Muscle of leg (tissue), 11 donors: ENCODE measurements around the gene FBXO40. TPM values are rescaled to one million over a fixed set of nuclear protein-coding genes. Genes with fewer than 3 reads are reported as not detected.

Experiments
- DNase-seq: peaks from one replicate; pipeline ENCODE4 v3.0.0; 2013
- H3K27ac ChIP-seq: one replicate; pipeline ENCODE4 v1.5.1; 2013; ENCODE audit warnings: mild to moderate bottlenecking, low read length, control low read depth
- H3K27me3 ChIP-seq: one replicate; pipeline ENCODE4 v1.6.1; 2013; ENCODE audit warnings: low read length; ENCODE audit not compliant: control insufficient read depth, insufficient read depth
- H3K36me3 ChIP-seq: one replicate; pipeline ENCODE4 v1.6.1; 2013; ENCODE audit warnings: low read length; ENCODE audit not compliant: control insufficient read depth, insufficient read depth
- H3K4me1 ChIP-seq: one replicate; pipeline ENCODE4 v1.6.1; 2013; ENCODE audit warnings: low read length; ENCODE audit not compliant: control insufficient read depth, insufficient read depth
- H3K4me3 ChIP-seq: one replicate; pipeline ENCODE4 v1.5.1; 2013; ENCODE audit warnings: low read length, control low read depth
- H3K9me3 ChIP-seq: replicated peaks from 2 replicates; pipeline ENCODE4 v1.6.1; 2013; ENCODE audit warnings: low read depth, low read length; ENCODE audit not compliant: control insufficient read depth
- WGBS: methylation state at CpG from one replicate; pipeline ENCODE4 v1.1.5; 2013; ENCODE audit warnings: missing lambda C conversion rate; ENCODE audit not compliant: insufficient coverage; 5-methylcytosine and 5-hydroxymethylcytosine counted together
- polyA plus RNA-seq, 8 donors: library from polyadenylated mRNA; unstranded; fragments of 120-200 nt; gene quantifications; one replicate each; pipeline versions ENCODE4 v1.2.1 to v1.2.3, GENCODE V29; 2013; ENCODE audit warnings: inconsistent platforms in 1 of 8, low replicate concordance in 1 of 8; ENCODE audit not compliant: insufficient read length in 8 of 8, insufficient read depth in 1 of 8
- total RNA-seq: library from RNA; stranded (reverse); fragments of 120-200 nt; gene quantifications from one replicate; pipeline ENCODE4 v1.2.4, GENCODE V29; 2013

The FBXO40 gene
- total and polyA plus RNA-seq, 9 donors: 1.6 to 2.7 (median 2.3) TPM

DNA sequence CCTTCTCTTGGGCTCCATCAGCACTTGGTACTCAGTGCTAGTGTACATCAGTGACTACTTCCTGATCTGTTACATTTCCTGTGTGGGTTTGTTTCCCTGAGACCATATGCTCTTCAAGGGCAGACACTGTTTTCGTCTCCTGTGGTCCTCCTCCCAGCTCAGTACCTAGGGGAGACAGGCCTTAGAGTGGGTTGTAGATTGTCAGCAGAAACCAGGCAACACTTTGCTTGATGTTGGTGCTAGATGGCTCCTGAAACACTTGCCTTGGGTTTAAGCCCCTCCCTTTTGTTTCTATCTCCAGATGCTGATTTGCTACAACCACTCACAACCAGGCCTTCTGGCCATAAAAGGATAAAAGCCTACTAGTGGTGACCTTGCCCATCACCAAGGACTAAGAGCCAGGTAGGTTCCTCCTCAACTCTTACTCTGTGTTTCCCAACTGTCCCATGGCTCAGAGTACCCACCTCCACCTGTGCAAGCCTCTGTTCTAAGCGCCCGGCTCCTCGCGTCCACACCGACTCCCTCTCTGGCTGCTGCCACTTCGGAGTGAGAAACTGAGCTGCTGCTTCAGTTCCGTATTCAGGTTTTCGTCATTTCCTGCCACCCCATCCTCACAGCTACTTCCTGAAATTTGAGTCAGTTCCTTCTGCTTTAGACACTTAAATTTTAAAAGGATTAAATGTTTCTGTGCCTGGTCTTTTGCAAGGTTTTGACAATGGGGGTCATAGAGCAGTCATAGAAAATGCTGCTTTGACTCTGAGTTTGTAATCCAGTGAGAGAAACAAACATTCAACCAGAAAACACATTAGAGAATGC, 67.4 kb downstream of the FBXO40 start, which contains the start of gene HCLS1:
HCLS1 (minus strand) TSS at position 548 of the 816 bp plus-strand sequence. CDS start 2,556 bp downstream, outside the sequence.
- Histone ChIP-seq H3K36me3 (peaks cover 29% of the 10 kb centered on the region), H3K4me3 (peak within 1 kb of the TSS; percentile 14), H3K9me3 (no peaks in the 10 kb centered on the region), H3K27ac (peak within 1 kb of the TSS; percentile 73), H3K4me1 (peaks cover 19% of the 10 kb centered on the region), H3K27me3 (no peaks in the 10 kb centered on the region)
- peak; percentile 69 for DNase-seq
- 60% methylated on average over 6 of the region's 9 CpGs for WGBS

DNA sequence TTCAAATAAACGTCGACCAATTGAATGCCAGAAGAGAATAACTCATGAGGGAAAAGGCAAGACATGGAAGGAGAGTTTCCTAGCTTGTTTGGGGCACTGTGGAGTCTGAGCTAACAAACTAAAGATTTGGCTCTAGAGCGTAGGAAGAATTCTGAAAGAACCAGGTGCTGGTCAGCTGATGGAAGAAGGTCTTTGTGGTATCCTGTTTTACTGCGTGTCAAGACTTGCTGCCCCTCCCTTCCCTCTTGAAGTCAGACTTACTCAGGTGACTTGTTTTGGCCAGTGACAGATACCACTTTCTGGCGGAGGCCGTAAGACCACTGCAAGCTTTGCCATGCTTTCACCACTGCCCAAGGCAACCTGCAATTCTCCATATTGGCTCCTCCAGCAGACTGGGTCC, 68.2 kb downstream of the FBXO40 start:
- Histone ChIP-seq H3K9me3 (no peaks in the 10 kb centered on the region), H3K4me3 (no peak overlapping the region), H3K27ac (no peak overlapping the region), H3K4me1 (peaks cover 19% of the 10 kb centered on the region), H3K36me3 (peaks cover 37% of the 10 kb centered on the region), H3K27me3 (no peaks in the 10 kb centered on the region)
- 92% methylated on average over 3 of the region's 6 CpGs for WGBS
- DNase-seq: no peak

DNA sequence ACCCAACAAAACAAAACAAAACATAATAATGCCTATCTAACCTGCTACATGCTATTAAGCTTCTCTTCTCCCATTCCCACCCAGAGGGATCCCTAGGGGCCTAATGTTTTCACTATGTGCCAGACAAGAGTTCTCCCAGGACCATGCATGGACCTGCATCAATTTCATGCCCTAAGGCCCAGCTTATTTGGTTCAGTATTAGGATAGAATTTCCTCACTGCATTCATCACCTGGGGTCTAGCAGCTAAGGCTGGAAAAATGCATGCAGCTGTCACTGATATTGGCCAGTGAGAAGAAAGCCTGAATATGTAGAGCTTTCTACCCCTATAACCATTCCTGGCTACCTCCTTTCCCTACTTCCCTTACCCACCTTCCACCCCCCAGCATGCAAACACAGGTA, 69.6 kb downstream of the FBXO40 start:
- Histone ChIP-seq H3K27ac (no peak overlapping the region), H3K36me3 (peaks cover 46% of the 10 kb centered on the region), H3K4me1 (peaks cover 19% of the 10 kb centered on the region), H3K4me3 (no peak overlapping the region), H3K27me3 (no peaks in the 10 kb centered on the region), H3K9me3 (no peaks in the 10 kb centered on the region)
- DNase-seq: no peak

DNA sequence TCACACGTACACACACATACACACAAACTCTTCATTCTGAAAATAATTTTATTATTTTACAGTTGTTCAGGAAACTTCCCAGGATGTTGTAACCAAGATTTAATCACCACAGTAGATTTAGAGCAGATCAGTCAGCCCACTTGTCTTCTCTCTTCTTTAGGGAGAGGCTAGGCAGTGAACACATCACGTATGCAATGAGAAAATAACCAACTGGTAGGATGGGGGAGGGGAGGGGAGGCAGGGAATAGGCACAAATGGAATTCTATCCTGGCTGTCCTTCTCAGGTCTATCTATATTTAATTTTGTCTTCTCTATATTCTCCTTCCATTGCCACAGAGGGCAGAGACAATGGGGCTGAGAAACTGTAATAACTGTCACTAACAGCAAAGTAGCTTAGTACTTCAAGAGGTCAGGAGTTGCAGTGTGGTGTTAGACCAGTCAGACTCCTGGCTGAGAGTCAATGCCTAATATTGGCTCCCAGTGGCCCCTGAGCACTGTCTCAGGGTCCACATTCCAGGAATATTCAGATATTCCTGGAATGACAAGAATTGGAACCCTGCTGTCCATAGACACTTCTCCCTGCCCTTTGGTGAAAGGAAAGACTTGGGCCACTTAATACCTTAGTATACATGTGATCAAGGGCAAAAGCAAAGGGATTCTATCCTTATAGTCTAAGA, 70.1 kb downstream of the FBXO40 start:
- H3K4me3 ChIP-seq: no peak overlapping the region
- DNase-seq: peak; percentile 7
- H3K9me3 ChIP-seq: no peaks in the 10 kb centered on the region
- H3K27me3 ChIP-seq: no peaks in the 10 kb centered on the region
- peaks cover 49% of the 10 kb centered on the region for H3K36me3 ChIP-seq
- peaks cover 19% of the 10 kb centered on the region for H3K4me1 ChIP-seq
- peak overlapping the region; percentile 37 for H3K27ac ChIP-seq
- WGBS: no CpG with 5 or more reads among the region's 2 CpGs

DNA sequence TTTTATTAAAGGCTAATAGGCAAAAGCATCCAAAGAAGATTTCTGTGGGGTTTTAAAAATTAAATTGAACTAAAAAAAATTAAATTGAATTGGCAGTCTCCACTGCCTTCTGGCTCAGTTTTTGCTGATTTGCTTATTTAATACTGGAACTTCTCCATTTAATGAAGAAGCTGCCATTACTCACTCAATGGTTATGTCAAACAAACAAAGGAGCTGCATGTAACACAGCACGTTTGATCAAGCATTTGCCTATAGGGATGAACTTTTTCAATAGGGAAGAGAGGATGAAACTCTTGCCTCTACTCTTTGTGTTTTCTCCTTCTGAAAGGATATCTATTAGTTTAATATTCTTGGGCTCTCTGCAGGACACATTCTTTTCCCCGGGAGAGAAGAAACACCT, 72.3 kb downstream of the FBXO40 start:
- no peak overlapping the region for H3K4me3 ChIP-seq
- peaks cover 56% of the 10 kb centered on the region for H3K36me3 ChIP-seq
- DNase-seq: no peak
- no peaks in the 10 kb centered on the region for H3K27me3 ChIP-seq
- no peaks in the 10 kb centered on the region for H3K9me3 ChIP-seq
- peaks cover 15% of the 10 kb centered on the region for H3K4me1 ChIP-seq
- 80% methylated on average over 1 of the region's 2 CpGs for WGBS
- no peak overlapping the region for H3K27ac ChIP-seq

DNA sequence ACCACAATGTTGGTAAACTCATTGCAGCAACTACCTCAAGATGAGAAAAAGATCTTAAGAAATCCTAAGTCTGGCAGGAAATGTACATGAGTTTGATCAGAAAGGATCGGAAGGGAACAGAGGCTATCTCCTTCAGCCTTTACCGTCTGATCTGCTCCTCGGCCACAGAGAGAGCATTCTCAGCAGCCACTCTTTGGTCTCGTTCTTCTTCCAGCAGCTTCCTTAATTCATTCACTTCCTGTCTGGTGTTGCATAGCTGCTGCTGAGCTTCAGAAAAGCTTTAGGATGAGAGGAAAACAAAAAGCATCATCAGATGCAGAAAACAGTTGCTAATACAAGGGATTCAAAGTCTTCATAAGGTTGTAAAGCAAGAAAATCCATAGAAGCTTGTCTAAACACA, 74.2 kb downstream of the FBXO40 start:
- Histone ChIP-seq H3K4me1 (peaks cover 9% of the 10 kb centered on the region), H3K27ac (no peak overlapping the region), H3K4me3 (no peak overlapping the region), H3K36me3 (peaks cover 54% of the 10 kb centered on the region), H3K9me3 (no peaks in the 10 kb centered on the region), H3K27me3 (no peaks in the 10 kb centered on the region)
- no CpG with 5 or more reads among the region's 4 CpGs for WGBS
- DNase-seq: no peak

DNA sequence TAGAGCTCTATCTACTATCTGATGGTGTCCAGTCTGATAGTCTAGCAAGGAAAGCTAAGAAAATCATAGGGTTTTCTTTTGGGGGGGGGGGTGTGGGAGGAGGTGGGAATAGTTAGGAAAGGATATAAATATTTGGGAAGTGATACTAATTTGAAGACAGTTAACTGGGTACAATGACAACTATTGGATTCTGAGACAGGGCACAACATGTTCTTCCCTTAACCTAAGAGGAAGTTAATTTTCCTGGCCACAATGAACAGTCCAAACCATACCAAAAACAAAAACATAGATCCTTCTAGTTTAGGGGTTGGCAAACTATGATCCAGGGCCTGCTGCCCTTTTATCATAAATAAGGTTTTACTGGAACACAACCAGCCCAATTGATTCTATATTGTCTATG, 77.5 kb downstream of the FBXO40 start:
- Histone ChIP-seq H3K27ac (no peak overlapping the region), H3K4me3 (no peak overlapping the region), H3K36me3 (peaks cover 40% of the 10 kb centered on the region), H3K4me1 (no peaks in the 10 kb centered on the region), H3K9me3 (no peaks in the 10 kb centered on the region), H3K27me3 (no peaks in the 10 kb centered on the region)
- no peak for DNase-seq

DNA sequence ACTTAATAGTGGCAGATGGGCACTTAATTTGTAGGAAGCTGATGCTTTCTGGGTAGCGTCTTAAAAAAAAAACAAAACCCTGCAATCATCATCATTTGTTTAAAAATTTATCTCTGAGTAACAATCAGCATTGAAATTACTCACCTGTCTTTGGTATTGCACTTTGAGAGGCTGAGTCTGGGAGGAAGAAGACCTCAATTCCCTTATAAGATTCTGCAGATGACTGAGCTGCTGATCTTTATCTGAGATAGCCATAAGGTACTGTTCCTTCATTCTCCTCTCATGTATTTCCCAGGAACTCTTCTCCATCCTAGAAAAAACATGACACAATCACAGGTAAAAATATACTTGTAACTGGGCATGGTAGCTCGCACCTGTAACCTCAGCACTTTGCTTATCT, 84.0 kb downstream of the FBXO40 start:
- Histone ChIP-seq H3K27ac (no peak overlapping the region), H3K36me3 (peaks cover 43% of the 10 kb centered on the region)
- no peak for DNase-seq

More for the DNA sequence above, 84.0 kb downstream of the FBXO40 start:
- Histone ChIP-seq H3K9me3 (no peaks in the 10 kb centered on the region), H3K4me3 (no peak overlapping the region), H3K4me1 (no peaks in the 10 kb centered on the region), H3K27me3 (no peaks in the 10 kb centered on the region)
- no CpG with 5 or more reads among the region's 2 CpGs for WGBS

Other genes starting within 250 kb of the FBXO40 start
- gene POLQ, start 47.4 kb upstream of the FBXO40 start, total RNA-seq: 2.7 TPM
- 1 to 10 TPM; 2.9 to 4.8 (median 3.4) TPM for gene POLQ, start 47.4 kb upstream of the FBXO40 start, polyA plus RNA-seq
- not detected for gene ARGFX, start 25.4 kb upstream of the FBXO40 start, total RNA-seq
- gene ARGFX, start 25.4 kb upstream of the FBXO40 start, polyA plus RNA-seq: under 1 TPM in 1 of 8 donors, not detected in 7; 0.13 TPM
- gene HCLS1, start 67.5 kb downstream of the FBXO40 start, total RNA-seq: 4.1 TPM
- gene HCLS1, start 67.5 kb downstream of the FBXO40 start, polyA plus RNA-seq: 1 to 10 TPM; 5.9 to 9.7 (median 8.0) TPM
- gene GOLGB1, start 156.4 kb downstream of the FBXO40 start, total RNA-seq: 45.1 TPM
- gene GOLGB1, start 156.4 kb downstream of the FBXO40 start, polyA plus RNA-seq: 10 to 100 TPM; 38.0 to 50.2 (median 43.2) TPM
- gene IQCB1, start 241.7 kb downstream of the FBXO40 start, total RNA-seq: 18.1 TPM
- gene IQCB1, start 241.7 kb downstream of the FBXO40 start, polyA plus RNA-seq: 10 to 100 TPM; 16.1 to 22.7 (median 18.2) TPM
- 9.5 TPM for gene EAF2, start 241.8 kb downstream of the FBXO40 start, total RNA-seq
- 10 to 100 TPM in 1 of 8 donors, 1 to 10 TPM in 7; 5.7 to 10.0 (median 7.5) TPM for gene EAF2, start 241.8 kb downstream of the FBXO40 start, polyA plus RNA-seq